ENCODE data around the gene ZNF831.

The ZNF831 gene

DNA sequence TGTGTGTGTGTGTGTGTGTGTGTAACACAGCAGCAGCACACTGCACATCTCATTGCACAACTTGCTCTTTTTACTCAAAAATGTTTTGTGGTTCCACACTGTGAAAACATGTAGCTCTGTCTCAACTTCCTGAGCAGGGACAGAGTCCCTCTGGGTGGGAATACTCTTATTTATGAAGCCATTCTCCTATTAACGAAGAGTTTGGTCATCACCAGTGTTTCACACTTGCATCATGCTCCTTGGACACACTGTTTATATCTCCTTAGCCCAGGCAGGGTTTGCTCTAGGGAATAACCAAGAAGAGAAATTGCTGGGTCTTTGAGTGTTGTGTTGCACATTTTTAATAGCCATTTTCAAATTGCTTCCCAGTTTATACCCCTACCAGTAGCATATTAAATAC, 53.6 kb downstream of the ZNF831 start:
- no peak for DNase-seq

DNA sequence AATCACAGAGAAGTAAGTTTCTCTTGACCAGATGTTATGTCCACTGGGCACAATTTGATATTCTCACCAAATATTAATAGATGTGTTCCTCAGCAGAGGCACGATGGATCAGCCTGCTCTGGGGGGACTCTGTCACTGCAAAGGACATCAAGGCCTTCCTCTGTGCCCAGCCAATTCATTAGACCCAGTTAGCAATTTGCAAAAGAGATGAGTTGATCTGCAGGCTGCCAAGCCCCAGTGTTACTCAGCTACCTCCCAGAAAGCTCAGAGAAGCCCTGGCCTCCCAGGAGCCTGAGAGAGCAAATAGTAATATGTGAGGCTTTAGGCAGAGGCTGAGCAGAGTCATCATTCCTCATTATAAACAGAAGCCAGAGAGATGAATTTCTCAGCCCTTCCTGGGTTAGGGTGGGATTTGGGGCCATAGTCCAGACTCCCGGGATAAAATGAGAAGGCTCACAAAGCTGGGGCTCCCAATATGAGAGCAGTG, 54.2 kb downstream of the ZNF831 start:
- no peak for DNase-seq

- DNase-seq: no peak
These were observed 55.6 kb downstream of the ZNF831 start for GRCh38 chr20:59219211-59219610.

- DNase-seq: no peak
These were observed 56.5 kb downstream of the ZNF831 start for GRCh38 chr20:59220161-59220560.

DNA sequence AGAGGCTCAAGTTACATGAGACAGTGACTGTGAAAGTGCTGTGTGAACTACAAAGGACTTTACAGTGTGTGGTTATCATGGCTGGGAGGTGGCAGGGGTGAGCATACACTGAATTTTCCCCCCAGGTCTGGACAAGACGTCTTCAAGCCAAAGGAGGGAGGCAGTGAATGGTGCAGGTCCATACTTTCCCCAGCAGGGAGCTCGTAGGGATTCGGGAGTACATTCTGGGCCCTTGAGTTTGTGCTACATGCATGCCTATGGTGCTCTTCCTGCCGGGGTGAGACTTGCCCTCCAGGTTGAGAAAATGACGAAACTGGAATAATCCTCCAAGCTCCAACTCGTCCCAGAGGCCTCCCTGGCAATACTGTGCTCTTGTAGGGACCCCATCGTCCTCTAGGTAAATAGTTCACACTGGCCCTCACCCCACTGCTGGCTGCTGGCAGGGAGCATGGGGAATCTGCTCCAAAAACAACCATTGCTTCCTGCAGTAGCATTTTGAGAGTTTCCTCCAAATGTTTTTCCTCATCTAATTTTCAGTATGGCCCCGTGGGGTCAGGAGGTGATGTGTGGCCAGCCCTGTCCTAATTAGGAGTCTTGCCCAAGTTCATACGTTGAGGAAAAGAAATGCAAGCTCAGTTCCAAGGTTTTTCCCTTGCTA, 57.6 kb downstream of the ZNF831 start:
- DNase-seq: no peak

GRCh38 chr20:59221707-59222252, 58.2 kb downstream of the ZNF831 start:
- DNase-seq: no peak

GRCh38 chr20:59222253-59223181, 58.9 kb downstream of the ZNF831 start:
- peak; percentile 22 to 26 for DNase-seq

GRCh38 chr20:59223182-59223601, 59.6 kb downstream of the ZNF831 start:
- no peak for DNase-seq

GRCh38 chr20:59223750-59224149, 60.1 kb downstream of the ZNF831 start:
- no peak for DNase-seq

- no peak for DNase-seq
These were observed 60.6 kb downstream of the ZNF831 start for GRCh38 chr20:59224236-59224635.

DNA sequence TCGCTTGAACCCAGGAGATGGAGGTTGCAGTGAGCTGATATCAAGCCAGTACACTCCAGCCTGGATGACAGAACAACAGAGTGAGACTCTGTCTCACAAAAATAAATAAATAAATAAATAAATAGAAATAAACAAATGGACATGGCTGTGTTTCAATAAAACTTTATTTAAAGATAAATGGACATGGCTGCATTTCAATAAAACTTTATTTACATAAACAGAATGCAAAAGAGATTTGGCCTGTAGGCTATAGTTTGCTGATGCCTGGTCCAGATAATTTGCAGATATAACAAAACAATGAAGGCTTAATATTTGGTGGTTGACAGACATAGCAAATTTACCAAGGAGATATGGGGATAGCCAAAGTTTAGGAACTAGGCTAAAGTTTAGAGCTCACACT, 66.8 kb downstream of the ZNF831 start:
- DNase-seq: no peak

DNA sequence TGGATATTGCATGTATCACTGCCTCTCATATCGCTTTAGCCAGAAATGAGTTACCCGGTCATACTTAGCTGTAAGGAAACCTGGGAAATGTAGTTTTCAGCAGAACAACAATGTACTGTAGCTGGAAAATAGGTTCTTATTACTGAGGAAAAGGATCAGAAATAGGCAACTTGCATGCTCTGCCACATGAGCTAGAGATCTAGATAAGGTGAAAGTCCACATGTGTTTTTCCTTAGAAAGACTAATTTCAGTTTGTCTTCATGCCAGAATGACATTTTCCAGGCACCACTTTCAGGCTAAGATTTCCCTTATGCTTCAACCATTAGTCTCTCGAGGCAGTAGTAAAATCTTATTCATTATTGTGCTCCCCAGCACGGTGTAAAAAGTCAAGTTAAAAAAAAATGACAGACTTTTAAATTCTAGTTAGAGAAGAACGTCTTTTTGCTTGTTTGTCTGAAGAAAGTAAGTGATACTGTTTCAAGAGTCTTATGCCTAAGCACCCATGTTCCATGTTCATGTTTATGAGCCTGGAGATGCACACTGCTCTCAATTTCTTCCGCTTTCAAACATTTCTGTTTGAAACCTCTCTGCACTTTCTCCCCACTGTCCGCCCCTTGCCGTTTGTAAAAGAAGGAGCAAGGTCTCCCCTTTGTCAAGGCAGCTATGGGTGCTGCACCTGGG, 67.6 kb downstream of the ZNF831 start:
- no peak for DNase-seq

DNA sequence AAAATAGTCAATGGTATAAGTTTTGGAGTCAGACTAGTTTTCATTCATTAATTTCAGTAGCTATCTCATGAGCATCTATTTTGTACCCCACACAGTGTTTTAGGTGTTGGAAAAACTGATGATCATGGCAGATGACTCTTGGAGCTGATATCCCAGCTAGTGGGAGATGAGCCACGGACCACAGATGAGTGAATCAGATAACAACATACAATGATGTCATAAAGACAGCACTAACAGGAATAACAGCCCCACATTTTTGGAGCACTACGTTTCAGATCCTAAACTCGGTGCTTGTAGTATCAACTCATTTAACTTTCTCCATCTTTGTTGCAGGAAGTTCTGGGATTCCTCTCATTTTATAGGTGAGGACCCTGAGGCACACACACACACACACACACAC, 69.0 kb downstream of the ZNF831 start:
- DNase-seq: no peak

GRCh38 chr20:59235226-59235625, 71.6 kb downstream of the ZNF831 start:
- no peak for DNase-seq

GRCh38 chr20:59240006-59240405, 76.4 kb downstream of the ZNF831 start:
- DNase-seq: no peak

DNA sequence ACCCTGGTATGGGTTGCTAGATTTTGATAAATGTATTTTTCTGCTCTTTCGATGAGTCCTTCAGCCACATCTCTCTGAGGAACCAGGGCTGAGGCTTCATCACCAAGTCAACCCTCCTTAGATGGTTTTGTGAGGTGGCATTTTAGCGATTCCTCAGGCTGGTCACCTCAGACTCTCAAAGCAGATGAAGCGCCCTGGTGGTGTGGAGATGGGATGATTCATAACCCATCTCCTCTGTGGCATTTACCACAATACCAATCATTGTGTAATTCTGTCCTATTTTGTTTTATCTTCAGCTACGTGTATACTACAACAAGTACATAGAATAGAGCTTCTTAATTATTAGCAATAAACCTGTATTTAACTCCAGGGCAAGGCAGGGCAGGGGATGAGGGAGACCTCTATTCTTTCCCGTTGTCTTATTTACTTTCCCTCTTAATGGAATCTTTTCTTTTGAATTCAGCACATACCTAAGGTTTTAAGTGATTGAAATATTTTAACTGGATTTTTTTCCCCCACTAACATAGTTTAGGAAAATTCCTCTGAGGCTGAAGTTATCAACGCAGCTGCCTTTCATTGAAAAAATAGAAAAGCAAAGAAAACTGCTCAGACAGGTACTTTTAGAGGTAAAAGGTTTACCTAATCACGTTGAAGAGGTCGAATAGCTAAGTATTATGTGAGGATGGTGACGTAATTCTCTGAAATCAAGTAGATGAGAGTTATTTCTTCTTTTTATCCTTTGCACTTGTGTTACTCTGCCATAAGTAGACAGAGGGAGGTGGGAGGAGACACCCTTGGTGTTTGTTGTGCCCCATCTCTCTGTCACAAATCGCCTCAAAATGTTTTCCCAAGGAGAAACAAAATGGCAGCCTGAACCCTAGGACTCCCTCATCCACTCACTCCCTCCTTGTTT, 79.3 kb downstream of the ZNF831 start:
- DNase-seq: no peak

GRCh38 chr20:59246691-59247400, 83.2 kb downstream of the ZNF831 start:
- DNase-seq: no peak

DNA sequence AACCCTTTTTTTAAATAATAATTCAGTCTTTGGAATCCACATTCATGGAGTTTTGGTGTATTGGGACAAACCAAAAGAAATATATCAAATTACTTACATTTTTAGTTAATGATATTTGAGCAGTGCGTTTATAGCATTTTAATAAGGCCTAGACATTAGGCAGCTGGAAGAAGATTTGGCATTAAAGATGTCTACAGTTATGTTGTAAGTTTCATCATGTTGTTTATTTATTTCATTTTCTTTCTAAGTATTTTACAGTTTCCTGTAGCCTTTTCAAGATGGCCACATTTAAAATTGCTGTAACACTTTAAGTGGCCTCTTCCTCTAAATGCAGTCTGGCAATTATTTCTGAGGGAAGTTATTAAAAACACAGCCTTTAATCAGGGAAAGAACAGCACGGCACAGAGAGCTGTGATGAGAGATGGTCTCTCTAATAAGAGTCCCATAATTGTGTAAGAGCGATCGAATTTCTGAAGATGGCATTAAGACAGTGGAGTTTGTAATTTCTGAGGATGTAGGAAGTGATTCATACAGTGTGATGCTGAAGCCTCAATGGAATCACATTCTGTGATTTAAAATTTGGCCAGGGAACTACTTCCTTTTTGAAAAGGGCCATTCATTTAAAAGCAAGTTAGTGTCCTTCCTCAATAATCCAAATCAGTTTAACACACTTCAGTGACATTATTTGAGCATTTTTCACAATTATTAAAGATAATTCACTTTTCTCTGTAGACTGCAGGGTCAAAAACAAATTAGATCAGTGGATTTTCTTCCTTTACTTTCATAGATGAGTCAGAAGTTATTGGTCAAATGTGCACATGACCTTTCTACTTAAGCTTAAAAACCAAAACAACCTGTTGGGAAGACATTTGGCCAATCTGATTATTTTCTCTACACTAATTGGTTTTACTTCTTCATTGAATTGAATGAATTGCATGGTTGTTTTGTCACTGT, 84.4 kb downstream of the ZNF831 start:
- DNase-seq: no peak

DNA sequence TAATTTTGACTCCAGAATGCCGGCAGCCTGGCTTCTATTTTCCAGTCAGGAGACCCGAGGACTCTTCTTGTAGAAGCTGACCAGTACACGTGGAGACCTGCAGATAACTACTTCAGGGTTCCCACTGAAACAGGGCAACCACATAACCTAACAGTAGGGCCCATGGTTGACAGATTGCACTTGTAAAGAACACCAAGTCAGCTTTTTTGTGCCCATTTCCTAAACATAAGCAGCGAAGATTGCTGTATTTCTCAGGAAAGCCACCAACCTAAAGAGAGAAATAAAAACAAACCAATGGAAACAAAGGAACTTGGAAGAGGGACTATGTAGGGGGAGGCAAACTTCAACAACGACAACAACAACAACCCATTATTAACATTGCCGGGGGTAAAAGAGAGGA, 86.7 kb downstream of the ZNF831 start:
- DNase-seq: no peak

- no peak for DNase-seq
These were observed 89.7 kb downstream of the ZNF831 start for GRCh38 chr20:59253325-59253724.

Data from NCI-H187 (cell line).